GM19438 (cell line): ENCODE measurements around the gene CCN5.
"Not testable (repeated sequence)": the region's sequence is repeated elsewhere in the genome, so short reads cannot be mapped to it uniquely, and the experiment has no call there.

Source experiments
- ATAC-seq: cut with Tn5 transposase; IDR thresholded peaks from one replicate; pipeline ENCODE4 v1.9.1; 2021; ENCODE audit warnings: low read depth; ENCODE audit not compliant: unreplicated experiment

Gene CCN5, protein sequence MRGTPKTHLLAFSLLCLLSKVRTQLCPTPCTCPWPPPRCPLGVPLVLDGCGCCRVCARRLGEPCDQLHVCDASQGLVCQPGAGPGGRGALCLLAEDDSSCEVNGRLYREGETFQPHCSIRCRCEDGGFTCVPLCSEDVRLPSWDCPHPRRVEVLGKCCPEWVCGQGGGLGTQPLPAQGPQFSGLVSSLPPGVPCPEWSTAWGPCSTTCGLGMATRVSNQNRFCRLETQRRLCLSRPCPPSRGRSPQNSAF

DNA sequence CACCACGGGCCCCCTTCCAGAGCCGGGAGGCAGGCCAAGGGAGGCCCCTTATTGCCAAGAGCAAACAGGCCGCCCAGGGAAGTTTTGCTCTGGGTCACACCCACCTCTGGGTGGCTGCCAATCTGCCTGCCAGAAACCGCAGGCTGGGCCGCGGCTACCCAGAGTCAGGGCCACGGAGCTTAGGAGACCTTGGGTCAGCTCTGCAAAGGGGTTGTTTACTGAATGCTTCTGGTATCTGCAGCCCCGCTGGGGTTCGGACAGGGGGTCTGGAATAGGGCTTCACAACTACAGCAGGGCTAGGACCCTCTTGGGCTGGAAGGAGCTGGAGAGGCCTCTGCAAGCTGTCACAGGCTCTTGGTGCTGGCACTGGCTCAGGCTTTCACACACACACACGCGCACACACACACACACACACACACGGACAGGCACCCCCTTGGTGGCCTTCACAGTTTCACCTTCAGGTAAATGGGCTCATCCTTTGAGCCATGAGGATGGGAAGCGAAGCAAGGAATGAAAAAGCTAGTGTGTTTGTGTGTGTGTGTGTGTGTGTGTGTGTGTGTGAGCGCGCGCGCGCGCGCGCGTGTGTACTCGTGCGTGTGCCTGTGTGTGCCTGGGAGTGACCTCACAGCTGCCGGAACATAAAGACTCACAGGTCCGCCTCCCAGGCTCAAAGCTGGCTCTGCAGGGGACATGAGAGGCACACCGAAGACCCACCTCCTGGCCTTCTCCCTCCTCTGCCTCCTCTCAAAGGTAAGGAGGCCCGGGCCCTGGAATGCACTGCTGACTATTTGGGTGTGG, at the start of gene CCN5:
CCN5 (plus strand) TSS at position 669 of the 798 bp plus-strand sequence; CDS start at position 691, 22 bp downstream.
- no peak for ATAC-seq

DNA sequence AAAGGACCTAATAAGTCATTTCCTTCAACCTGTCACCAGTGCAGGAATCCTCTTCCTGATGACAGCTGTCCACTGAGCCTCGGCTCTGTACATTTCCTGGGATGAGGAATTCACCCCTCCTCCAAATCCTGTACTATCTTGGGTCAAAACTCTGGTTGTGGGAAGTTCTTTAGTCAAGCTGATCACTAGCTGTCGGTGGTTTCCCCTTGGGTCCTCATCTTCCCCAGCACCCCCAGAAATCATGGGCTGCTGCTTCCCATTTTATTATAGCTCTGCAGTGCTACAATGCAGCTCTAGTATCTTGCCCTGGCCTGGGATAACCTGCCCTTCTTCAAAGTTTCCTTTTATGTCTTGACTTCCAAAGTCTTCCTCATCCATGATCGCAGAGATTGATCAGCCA, 49.1 kb upstream of the CCN5 start:
- ATAC-seq: no peak

DNA sequence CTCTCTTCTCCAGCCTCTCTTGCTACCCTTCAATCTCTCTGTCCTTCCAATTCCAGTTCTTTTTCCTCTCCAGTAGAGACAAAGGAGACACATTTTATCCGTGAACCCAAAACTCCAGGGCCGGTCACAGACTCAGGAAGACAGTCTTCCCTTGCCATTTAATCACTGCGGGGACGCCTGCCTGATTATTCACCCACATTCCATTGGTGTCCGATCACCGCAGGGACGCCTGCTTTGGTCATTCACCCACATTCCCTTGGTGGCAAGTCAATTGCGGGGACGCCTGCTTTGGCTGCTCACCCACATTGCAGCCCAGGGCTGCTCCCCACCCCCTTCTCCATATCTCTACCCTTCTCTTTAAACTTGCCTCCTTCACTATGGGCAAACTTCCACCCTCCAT, 44.3 kb upstream of the CCN5 start:
- ATAC-seq: not testable (repeated sequence)

DNA sequence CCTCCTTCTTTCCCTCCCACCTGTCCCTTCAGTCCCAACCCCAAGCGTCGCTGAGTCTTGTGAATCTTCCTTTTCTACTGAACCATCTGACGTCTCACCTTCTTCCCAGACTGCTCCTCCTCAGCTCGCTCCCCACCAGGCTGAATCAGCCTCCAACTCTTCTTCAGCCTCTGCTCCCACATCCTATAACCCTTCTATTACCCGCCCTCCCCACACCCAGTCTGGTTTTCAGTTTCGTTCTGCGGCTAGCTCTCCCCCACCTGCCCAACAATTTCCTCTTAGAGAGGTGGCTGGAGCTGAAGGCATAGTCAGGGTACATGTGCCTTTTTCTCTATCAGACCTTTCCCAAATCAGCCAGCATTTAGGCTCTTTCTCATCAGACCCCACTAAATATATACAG, 43.6 kb upstream of the CCN5 start:
- ATAC-seq: not testable (repeated sequence)

DNA sequence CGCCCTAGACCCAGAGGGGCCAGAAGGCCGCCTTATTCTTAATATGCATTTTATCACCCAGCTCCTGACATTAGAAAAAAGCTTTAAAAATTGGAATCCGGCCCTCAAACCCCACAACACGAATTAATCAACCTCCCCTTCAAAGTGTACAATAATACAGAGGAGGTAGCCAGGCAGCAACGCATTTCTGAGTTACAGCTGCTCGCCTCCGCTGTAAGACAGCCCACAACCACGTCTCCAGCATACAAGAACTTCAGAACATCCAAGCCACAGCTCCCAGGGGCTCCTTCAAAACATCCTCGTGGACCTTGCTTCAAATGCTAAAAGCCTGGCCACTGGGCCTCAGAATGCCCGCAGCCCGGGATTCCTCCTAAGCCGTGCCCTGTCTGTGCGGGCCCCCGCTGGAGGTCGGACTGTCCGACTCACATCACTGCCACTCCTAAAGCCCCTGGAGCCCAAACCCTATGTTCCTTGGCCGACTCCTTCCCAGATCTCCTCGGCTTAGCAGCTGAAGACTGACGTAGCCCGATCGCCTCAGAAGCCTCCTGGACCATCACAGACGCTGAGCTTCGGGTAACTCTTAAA, 42.8 kb upstream of the CCN5 start:
- not testable (repeated sequence) for ATAC-seq

DNA sequence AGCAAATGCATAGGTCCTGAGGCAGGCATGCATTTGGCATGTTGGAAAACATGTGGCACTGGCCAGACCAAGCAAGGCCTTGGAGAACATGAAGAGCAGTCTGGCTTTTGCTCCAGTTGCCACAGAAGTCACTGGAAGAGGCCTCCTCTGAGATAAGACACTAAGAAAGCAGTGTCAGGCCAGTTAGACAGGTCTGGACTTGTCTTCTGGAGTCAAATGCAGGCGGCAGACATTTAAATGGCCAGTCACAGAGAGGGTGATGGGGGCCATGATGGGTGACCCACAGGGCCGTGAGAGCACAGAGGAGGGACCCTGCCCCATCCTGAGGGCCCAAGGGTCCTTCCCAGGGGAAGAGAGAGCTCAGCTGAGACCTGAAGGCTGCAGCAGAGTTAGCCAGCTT, 36.9 kb upstream of the CCN5 start:
- ATAC-seq: no peak

DNA sequence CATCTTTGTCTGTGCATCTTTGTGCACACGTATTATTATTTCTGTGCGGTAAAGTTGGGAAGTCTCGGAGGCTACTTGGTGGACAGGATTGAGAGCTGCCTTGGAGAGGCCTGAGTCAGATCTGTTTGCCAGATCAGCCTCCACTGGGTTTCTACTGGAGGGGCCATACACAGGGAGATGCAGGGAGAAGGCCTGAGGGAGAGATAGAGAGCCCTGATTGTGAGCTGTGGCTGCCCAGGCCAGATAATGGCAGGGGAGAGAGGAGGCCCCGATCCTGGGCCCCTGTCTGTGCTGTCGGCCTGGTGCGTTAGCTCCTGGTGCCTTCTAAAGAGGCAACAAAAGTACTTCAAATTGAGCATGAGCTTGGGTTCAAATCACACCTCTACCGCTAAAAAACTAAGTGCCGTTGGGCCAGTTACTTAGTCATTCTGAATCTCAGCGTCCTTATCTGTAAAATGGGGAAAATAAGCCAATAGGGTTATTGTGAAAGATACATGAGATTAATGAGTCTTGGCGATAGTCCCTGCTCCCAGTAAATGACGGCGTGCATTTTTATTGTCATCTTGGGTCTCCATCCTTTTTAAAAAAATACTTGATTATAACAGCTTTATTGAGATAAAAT, 36.1 kb upstream of the CCN5 start:
- no peak for ATAC-seq

DNA sequence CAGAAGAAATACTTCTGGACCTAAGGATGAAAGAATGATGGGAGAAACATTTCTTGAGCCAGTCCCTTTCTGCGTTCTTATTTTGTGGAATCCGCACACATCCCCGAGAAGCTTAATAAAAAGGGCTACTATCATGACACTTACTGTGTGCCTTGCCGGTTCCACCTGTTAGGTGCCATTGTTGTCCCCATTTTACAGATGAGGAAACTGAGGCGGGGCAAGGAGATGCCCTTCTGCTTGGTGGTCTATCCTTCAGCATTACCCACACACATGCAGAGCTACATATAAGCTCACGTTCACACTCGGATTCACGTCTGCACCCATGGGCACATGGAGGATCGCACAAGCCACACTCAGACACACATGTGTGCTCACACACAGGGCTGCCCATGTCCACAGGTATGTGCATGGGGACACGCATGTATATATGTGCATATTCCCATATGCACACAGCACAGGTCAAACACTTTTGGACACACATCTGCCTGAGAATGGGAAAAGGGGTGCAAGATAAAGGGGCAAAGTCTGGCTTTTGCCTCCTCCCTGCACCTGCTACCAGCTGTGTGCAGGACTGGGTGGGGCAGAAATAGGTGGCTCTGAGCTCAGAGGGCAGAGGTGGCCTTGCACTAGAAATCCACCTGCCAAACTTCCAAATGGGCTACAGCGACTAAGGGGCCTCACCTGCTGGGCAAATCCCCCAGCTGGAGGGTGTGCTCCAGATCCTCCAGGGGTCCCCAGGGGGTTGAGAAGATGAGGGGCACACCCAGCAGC, 33.2 kb upstream of the CCN5 start:
- ATAC-seq: no peak

DNA sequence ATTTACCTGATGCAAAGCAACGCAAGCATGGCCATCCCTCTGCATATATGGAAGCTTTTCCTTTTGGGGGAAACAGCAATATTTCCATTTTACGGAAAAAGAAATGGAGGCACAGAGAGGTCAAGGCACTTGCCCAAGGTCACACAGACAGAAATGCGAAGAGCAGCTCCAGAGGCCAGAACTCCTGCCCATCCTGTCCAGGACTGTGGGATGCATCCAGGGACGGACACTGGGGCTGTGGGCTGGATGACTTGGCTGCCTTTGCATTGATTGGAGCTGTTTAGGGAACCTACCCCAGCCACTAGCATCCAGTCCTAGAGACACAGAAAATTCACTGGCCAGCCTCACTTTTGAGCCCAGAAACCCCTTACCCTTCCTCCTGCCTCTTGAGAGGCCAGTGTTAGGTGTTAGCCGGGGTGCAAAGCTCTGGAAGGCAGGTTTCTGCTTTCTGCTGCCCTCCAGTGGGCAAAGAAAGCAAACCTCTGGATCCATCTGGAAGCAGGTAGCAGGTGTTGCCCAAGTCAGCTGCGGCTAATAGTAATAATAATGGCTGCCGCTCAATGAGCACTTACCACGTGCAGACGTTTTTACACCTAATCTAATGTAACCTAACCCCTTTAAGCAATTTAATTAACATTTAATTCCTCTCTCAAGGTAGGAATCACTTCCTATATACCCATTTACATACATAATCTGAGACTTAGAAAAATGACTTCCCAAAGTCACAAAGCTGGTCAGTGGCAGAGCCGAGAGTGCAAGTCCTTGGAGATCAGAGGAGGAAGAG, 31.7 kb upstream of the CCN5 start:
- ATAC-seq: no peak

DNA sequence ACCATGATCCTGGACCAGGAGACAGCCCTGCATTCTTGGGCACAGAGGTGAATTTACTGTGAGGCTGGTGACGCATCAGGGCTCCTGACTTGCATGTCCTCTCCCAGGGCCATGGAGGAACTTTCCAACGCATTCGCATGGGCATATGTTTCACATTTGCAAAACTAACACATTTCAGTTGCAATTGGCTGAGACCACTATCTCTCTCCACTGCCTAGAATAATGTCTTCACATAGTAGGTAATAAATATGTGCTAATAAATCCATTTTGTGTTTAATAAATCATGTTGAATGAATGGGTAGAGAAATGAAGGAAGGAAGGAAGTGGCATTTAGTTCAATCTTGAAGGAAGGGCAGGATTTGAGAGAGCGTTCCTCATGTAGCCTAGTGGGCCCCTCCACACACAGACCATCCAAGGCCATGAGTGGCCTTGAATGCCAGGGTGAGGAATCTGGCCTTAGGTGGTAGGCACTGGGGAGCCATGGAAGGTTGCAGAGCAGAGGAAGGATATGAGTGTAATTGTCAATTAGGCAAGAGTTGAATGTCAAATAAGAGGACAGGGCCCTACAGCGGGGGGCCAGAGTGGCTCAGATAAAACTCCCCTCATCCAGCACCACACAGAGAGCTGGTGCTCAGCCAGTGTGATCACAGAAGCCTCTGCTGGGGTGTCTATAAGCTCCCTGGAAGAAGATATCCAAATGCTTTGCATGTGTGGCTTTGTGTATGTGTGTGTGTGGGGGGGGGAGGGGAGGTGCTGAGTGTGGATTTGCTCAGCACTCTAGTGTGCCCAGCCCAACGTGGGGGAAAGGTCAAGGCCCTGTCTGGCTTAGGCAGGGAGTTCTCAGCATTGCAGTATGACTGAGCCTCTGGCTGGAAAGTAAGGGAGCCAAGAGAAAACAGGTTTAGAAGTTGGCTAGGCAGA, 30.9 kb upstream of the CCN5 start:
- no peak for ATAC-seq

DNA sequence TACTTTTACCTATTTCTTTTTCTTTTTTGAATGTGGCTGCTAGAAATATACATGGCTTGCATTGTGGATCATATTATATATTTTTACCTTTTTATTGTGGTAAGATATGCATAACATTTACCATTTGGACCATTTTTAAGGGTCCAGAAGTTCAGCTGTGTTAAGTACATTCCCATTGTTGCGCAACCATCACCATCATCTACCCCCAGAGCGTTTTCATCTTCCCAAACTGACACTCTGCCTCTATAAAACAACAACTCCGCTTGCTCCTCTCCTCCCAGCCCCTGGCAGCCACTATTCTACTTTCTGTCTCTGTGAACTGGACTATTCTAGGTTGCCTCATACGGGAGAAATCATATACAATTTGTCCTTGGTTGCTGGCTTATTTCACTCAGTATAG, 28.2 kb upstream of the CCN5 start:
- ATAC-seq: no peak

DNA sequence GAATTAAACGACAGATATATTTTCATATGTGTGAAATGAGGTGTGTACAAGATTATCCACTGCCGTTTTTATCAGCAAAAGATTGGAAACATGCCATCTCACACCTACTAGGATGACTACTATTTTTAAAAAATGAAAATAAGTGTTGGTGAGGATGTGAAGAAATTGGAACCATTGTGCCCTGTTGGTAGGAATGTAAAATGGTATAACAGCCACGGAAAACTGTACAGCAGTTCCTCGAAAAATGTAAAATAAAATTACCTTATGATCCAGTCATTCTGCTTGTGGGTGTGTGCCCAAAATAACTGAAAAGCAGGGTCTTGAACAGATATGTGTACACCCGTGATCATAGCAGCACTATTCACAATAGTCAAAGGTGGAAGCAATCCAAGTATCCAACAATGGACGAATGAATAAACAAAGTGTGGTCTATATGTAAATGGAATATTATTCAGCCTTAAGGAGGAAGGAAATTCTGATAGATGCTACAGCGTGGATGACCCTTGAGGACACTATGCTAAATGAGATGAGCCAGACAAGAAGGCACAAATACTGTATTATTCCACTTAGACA, 27.0 kb upstream of the CCN5 start:
- no peak for ATAC-seq

DNA sequence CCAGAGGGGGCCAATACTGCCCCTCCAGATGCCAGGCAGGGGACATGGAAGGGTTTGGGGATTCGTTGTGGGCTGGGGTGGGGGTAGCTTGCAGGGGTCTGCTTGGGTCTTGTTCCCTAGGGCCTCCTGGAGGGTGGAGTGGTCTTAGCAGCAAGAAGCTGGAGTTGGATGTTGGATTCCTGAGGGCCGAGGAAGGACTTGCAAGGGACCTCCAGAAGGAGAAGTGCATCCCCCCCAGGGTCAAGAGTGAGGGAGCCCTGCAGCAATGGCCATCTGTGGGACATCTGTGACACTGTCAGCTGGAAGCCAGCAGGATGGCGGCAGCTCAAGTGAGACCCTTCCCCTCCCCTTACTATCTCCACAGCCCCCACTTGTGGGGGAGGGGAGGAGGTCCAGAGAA, 25.4 kb upstream of the CCN5 start:
- no peak for ATAC-seq

DNA sequence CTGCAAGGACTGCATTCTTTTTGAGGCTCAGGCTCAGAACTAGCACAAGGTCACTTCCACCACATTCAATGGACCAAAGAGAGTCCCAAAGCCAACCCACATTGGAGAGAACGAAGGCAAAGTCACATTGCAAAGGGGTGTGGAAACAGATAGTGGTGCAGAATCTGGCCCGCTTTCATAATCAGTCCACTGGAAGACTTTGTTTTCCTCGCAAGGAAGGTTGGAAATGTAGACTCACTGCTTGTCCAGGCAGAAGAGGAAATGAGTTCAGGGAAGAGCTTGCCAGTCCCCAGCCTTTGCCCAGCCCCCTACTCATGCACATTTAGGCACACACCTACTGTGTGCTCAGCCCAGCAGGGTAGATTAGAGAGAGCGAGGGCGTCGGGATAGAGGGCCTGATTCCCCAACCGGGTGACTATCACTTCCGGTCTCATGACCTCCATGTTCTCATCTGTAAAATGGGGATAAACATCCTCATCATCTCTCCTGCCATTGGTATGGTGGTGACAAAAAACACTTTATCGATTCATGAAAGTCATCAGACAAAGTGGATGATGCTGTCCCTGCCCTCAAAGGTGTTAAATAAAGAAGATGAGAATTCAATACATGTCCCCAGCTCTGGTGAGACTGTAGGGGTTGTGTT, 24.3 kb upstream of the CCN5 start:
- ATAC-seq: no peak

DNA sequence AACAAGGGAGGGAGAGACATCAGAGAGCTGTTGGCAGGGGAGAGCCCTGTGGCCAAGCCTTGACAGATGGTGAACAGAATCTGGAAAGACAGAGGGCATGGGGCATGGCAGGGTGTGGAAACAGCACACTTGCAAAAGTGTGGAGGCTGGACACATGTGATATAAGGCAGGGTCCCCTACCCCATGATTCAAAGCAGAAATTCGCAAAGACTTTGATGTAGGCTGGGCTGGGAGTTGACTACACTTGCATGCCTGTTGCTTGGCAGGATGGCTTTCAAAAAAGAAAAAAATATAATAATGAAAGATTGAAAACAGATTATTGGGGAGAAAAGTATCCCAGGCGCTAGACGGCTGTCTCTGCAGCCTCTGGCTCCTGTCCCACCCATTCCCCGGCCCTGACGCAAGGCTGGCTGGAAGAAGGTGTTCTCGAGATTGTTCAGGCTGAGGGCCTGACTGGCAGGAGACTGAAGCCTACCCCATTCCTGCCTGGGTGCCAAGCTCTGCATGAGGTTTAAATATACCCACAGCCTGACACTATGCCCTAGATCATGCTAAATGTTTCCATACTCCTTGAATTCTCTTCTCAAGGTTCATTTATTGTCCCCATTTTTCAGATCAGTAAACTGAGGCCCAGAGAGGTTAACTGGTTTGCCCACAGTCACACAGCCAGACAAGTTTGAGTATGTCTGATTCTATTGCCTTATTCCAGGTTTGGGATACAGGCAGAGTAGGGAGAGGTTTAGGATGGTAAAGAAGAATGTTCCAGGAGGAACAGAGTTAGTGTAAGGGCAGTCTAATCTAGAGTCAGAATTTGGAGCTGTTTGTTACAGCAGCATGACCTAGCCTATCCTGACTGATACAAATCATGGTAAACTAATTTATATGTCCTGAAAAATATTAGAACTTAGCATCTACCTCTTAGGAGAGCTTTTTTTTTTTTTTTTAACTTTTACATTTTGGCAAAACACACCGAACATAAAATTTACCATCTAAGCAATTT, 23.4 kb upstream of the CCN5 start:
- no peak for ATAC-seq

DNA sequence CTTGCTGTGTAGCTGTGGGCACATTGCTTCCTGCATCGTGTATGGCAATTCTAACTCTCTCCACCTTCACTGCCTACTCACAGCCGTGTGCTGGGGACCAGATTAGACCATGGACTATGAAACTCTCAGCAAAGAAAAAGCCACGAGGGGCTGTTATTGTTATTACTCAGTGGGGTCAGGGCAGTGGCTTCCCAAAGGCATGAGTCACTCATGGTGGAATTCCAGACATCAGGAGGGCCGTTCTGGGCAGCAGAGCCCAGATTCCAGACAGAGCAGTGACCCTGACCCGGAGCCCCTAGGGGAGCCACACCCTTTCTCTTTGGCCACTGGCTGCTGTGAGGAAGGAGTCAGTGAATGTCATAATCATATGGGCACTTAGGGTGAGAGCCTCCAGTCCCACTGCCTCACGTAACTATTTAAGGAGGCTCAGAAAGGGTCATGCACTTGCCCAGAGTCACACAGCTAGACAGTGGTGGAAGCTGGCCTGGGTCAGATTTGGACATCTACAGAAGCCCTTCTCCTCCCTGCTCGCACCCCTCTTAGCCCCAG, 22.2 kb upstream of the CCN5 start:
- no peak for ATAC-seq

DNA sequence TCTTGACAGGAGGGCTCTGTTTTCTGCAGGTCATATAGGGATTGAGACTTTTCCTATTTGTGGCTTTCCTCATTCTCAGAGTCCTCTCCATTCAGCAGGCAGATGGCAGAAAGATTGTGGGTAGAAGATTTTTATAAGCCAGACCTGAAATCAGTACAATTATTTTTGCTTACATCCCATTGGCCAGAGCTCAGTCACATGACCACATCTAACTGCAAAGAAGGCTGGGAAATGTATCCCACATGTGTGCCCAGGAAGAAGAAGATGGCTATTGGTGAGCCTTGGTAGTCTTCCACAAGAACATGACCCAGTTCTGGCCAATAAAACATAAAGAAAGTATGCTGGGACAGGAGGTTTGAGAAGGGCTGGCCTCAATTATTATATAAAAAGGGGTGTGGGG, 21.5 kb upstream of the CCN5 start:
- no peak for ATAC-seq
